HepG2 (cell line): ENCODE data around the gene NCOA7. TPM values are rescaled to one million over a fixed set of nuclear protein-coding genes. Genes with fewer than 3 reads are reported as not detected.

Experiments used
- ARID2 ChIP-seq: sonication (generic); formaldehyde crosslinking; IDR thresholded peaks from 2 replicates; pipeline ENCODE4 v1.8.1; 2022; ENCODE audit warnings: mild to moderate bottlenecking, missing genetic modification reagents, borderline replicate concordance
- ARID5B ChIP-seq: IDR thresholded peaks from 2 replicates; pipeline ENCODE4 v1.4.0; 2020; ENCODE audit warnings: mild to moderate bottlenecking, missing genetic modification reagents
- ATF4 ChIP-seq, 2 experiments: fragments of 450-650 bp in 1 of 2; sonication (generic) in 1 of 2; formaldehyde crosslinking; IDR thresholded peaks; 2 replicates each; pipeline versions ENCODE4 v1.5.0 to v1.8.0; 2020 to 2022; ENCODE audit warnings: mild to moderate bottlenecking in 1 of 2, missing genetic modification reagents in 1 of 2
- FOSL2 ChIP-seq: sonication (generic); formaldehyde crosslinking; IDR thresholded peaks from 2 replicates; pipeline ENCODE4 v1.4.0; 2020; ENCODE audit warnings: missing genetic modification reagents
- KAT8 ChIP-seq: IDR thresholded peaks from 2 replicates; pipeline ENCODE4 v1.6.1; 2016; ENCODE audit warnings: missing genetic modification reagents, missing compliant biosample characterization
- NAIF1 ChIP-seq: sonication (generic); formaldehyde crosslinking; IDR thresholded peaks from 2 replicates; pipeline ENCODE4 v1.5.0; 2020; ENCODE audit warnings: mild to moderate bottlenecking, missing genetic modification reagents, borderline replicate concordance
- NBN ChIP-seq: fragments of 450-650 bp; conservative IDR thresholded peaks from 2 replicates; pipeline ENCODE4 v1.6.1; 2017
- NR2F1 ChIP-seq, 2 experiments: fragments of 450-650 bp in 1 of 2; formaldehyde crosslinking in 1 of 2; IDR thresholded peaks; 2 replicates each; pipeline versions ENCODE4 v1.5.0 to v1.6.1; 2016 to 2020; ENCODE audit warnings: mild to moderate bottlenecking in 1 of 2, missing compliant biosample characterization in 1 of 2, missing genetic modification reagents in 1 of 2, moderate library complexity in 1 of 2
- PAXIP1 ChIP-seq: sonication (generic); formaldehyde crosslinking; conservative IDR thresholded peaks from 2 replicates; pipeline ENCODE4 v1.4.0; 2020; ENCODE audit warnings: mild to moderate bottlenecking, missing genetic modification reagents, moderate library complexity
- PREB ChIP-seq: sonication (generic); formaldehyde crosslinking; IDR thresholded peaks from 2 replicates; pipeline ENCODE4 v1.4.0; 2020; ENCODE audit warnings: missing genetic modification reagents
- SALL1 ChIP-seq: sonication (generic); formaldehyde crosslinking; IDR thresholded peaks from 2 replicates; pipeline ENCODE4 v1.8.0; 2022; ENCODE audit warnings: mild to moderate bottlenecking, missing genetic modification reagents
- ZBTB10 ChIP-seq: sonication (generic); formaldehyde crosslinking; IDR thresholded peaks from 2 replicates; pipeline ENCODE4 v1.4.0; 2020; ENCODE audit warnings: missing genetic modification reagents, borderline replicate concordance
- ZNF451 ChIP-seq: sonication (generic); formaldehyde crosslinking; IDR thresholded peaks from 2 replicates; pipeline ENCODE4 v1.5.0; 2020; ENCODE audit warnings: mild to moderate bottlenecking, missing genetic modification reagents
- ZNF460 ChIP-seq: sonication (generic); formaldehyde crosslinking; IDR thresholded peaks from 2 replicates; pipeline ENCODE4 v1.5.1; 2020; ENCODE audit warnings: missing genetic modification reagents, mild to moderate bottlenecking, borderline replicate concordance
- ZNF547 ChIP-seq: sonication (generic); formaldehyde crosslinking; IDR thresholded peaks from 2 replicates; pipeline ENCODE4 v1.5.1; 2020; ENCODE audit warnings: mild to moderate bottlenecking, missing genetic modification reagents
- ZNF629 ChIP-seq: sonication (generic); formaldehyde crosslinking; conservative IDR thresholded peaks from 2 replicates; pipeline ENCODE4 v1.5.0; 2020; ENCODE audit warnings: missing genetic modification reagents
- ZNF644 ChIP-seq: IDR thresholded peaks from 2 replicates; pipeline ENCODE4 v1.6.1; 2016; ENCODE audit warnings: low read depth
- polyA plus RNA-seq, 8 experiments: library from polyadenylated mRNA; depleted of rRNA in 3 of 8; stranded (reverse) in 7 of 8; unstranded in 1 of 8; fragments of >200 nt; fragmentation: Illumina TruSeq in 4 of 8; extraction: Trizol in 4 of 8; gene quantifications; 2 replicates each; pipeline versions ENCODE4 v1.2.1 to v1.2.3, GENCODE V29; 2011 to 2016; ENCODE audit warnings: low read depth in 4 of 8, missing spikeins in 1 of 8, mixed read lengths in 1 of 8; ENCODE audit not compliant: insufficient read depth in 1 of 8
- total RNA-seq, 5 experiments: library from RNA; depleted of rRNA; stranded (reverse); fragments of >200 nt; fragmentation: Illumina TruSeq; extraction: Trizol; gene quantifications; 2 replicates each; pipeline ENCODE4 v1.2.3, GENCODE V29; 2016; ENCODE audit warnings: low read depth in 1 of 5

NCOA7 gene
- total and polyA plus RNA-seq, 2 of the 13 experiments (the other 11 are each of a cell fraction or from before 2014, with no cell fraction given) = 13.6 to 20.8 TPM

- TF ChIP-seq PREB = no peak
- peak in 1 of 2 experiments; percentile 34; a peak in 1 of 4 replicates for TF ChIP-seq ATF4 (CRISPR knock-in tag; IDR thresholded peaks at IDR 0.05)
- no peak for TF ChIP-seq ZNF629
- no peak for TF ChIP-seq ZNF460 (CRISPR knock-in tag)
- no peak for TF ChIP-seq NAIF1
- TF ChIP-seq ZNF644 (CRISPR knock-in tag) = 0 out of 2 replicates have a peak, but pooled peaks have one; percentile 23
- TF ChIP-seq PAXIP1 (CRISPR knock-in tag) = peak; percentile 62
- no peak for TF ChIP-seq ARID2 (CRISPR knock-in tag)
- TF ChIP-seq ZNF547 (CRISPR knock-in tag) = no peak
- TF ChIP-seq ZBTB10 (CRISPR knock-in tag) = no peak
- TF ChIP-seq FOSL2 (CRISPR knock-in tag) = peak; percentile 70
- no peak for TF ChIP-seq KAT8 (CRISPR knock-in tag)
- TF ChIP-seq NR2F1 (CRISPR knock-in tag; IDR thresholded peaks at IDR 0.05) = no peak
- TF ChIP-seq ARID5B (CRISPR knock-in tag) = peak; percentile 77
- TF ChIP-seq NBN = no peak
- TF ChIP-seq SALL1 (CRISPR knock-in tag) = no peak
- no peak for TF ChIP-seq ZNF451 (CRISPR knock-in tag)
Observed at GRCh38 chr6:125945378-125946141, 154.8 kb downstream of the NCOA7 start (continued).
